H9 (cell line): ENCODE results near the gene FAM13A. TPM values are rescaled to one million over a fixed set of nuclear protein-coding genes. Genes with fewer than 3 reads are reported as not detected.
A peak's percentile ranks its signal among the peaks of the same experiment; 100 is the strongest.

ENCODE experiments used
- DNase-seq: peaks from one replicate; pipeline ENCODE4 v3.0.0-alpha.2; 2017
- H2AFZ ChIP-seq: one replicate; pipeline ENCODE4 v1.6.1; 2013; ENCODE audit warnings: mild to moderate bottlenecking, low read length, control low read depth, moderate library complexity
- H2AK5ac ChIP-seq: 2 replicates; pipeline ENCODE4 v1.6.1; 2013; ENCODE audit warnings: low read length, control low read depth, mixed read lengths; ENCODE audit not compliant: insufficient read length
- H2BK120ac ChIP-seq: one replicate; pipeline ENCODE4 v1.6.1; 2013; ENCODE audit warnings: low read depth, mild to moderate bottlenecking, low read length, control low read depth, inconsistent platforms; ENCODE audit not compliant: poor library complexity, severe bottlenecking
- H2BK12ac ChIP-seq: 2 replicates; pipeline ENCODE4 v1.6.1; 2013; ENCODE audit warnings: low read length, control low read depth, mixed read lengths, low read depth; ENCODE audit not compliant: insufficient read length
- H2BK15ac ChIP-seq: 2 replicates; pipeline ENCODE4 v1.6.1; 2013; ENCODE audit warnings: low read depth, low read length, control low read depth
- H2BK20ac ChIP-seq: one replicate; pipeline ENCODE4 v1.6.1; 2013; ENCODE audit warnings: low read depth, mild to moderate bottlenecking, low read length, control low read depth, inconsistent platforms; ENCODE audit not compliant: poor library complexity, severe bottlenecking
- H2BK5ac ChIP-seq: 2 replicates; pipeline ENCODE4 v1.6.1; 2013; ENCODE audit warnings: low read length, control low read depth, mixed read lengths; ENCODE audit not compliant: insufficient read length
- H3K14ac ChIP-seq: 2 replicates; pipeline ENCODE4 v1.6.1; 2013; ENCODE audit warnings: low read length, control low read depth; ENCODE audit not compliant: insufficient read depth
- H3K18ac ChIP-seq: 2 replicates; pipeline ENCODE4 v1.6.1; 2013; ENCODE audit warnings: low read depth, mild to moderate bottlenecking, mixed read lengths, low read length, control low read depth; ENCODE audit not compliant: insufficient read length
- H3K23ac ChIP-seq: 2 replicates; pipeline ENCODE4 v1.6.1; 2013; ENCODE audit warnings: low read length, control low read depth, mixed read lengths, low read depth; ENCODE audit not compliant: insufficient read length
- H3K23me2 ChIP-seq: 2 replicates; pipeline ENCODE4 v1.6.1; 2013; ENCODE audit warnings: low read depth, mild to moderate bottlenecking, mixed read lengths, low read length, control low read depth; ENCODE audit not compliant: insufficient read length, poor library complexity, severe bottlenecking
- H3K27ac ChIP-seq: 2 replicates; pipeline ENCODE4 v1.5.1; 2013; ENCODE audit warnings: low read length, control low read depth, mixed read lengths, low read depth; ENCODE audit not compliant: insufficient read length
- H3K27me3 ChIP-seq: 2 replicates; pipeline ENCODE4 v1.6.1; 2013; ENCODE audit warnings: low read length, control low read depth, inconsistent platforms; ENCODE audit not compliant: insufficient read depth
- H3K4ac ChIP-seq: 2 replicates; pipeline ENCODE4 v1.6.1; 2013; ENCODE audit warnings: low read depth, mild to moderate bottlenecking, control low read depth, inconsistent platforms, low read length, moderate library complexity
- H3K4me1 ChIP-seq: 2 replicates; pipeline ENCODE4 v1.6.1; 2013; ENCODE audit warnings: low read length, control low read depth, inconsistent platforms; ENCODE audit not compliant: insufficient read depth
- H3K4me2 ChIP-seq: 2 replicates; pipeline ENCODE4 v1.6.1; 2013; ENCODE audit warnings: low read length, control low read depth, mixed read lengths; ENCODE audit not compliant: insufficient read length, insufficient read depth
- H3K56ac ChIP-seq: 2 replicates; pipeline ENCODE4 v1.6.1; 2013; ENCODE audit warnings: low read depth, mild to moderate bottlenecking, mixed read lengths, low read length, control low read depth; ENCODE audit not compliant: insufficient read length
- H3K79me1 ChIP-seq: 2 replicates; pipeline ENCODE4 v1.6.1; 2013; ENCODE audit warnings: low read depth, mild to moderate bottlenecking, moderate library complexity, low read length, control low read depth, inconsistent platforms; ENCODE audit not compliant: insufficient read depth, poor library complexity, severe bottlenecking
- H3K79me2 ChIP-seq: 2 replicates; pipeline ENCODE4 v1.6.1; 2013; ENCODE audit warnings: low read length, control low read depth, inconsistent platforms; ENCODE audit not compliant: insufficient read depth
- H3K9ac ChIP-seq: 2 replicates; pipeline ENCODE4 v1.6.1; 2013; ENCODE audit warnings: low read length, control low read depth, mixed read lengths; ENCODE audit not compliant: insufficient read length; ENCODE audit errors: extremely low read depth
- H3K9me3 ChIP-seq: one replicate; pipeline ENCODE4 v1.6.1; 2013; ENCODE audit warnings: low read depth, low read length, inconsistent platforms; ENCODE audit not compliant: control insufficient read depth
- H3T11ph ChIP-seq: one replicate; pipeline ENCODE4 v1.6.1; 2013; ENCODE audit warnings: mild to moderate bottlenecking, low read length, control low read depth, inconsistent platforms
- H4K20me1 ChIP-seq: one replicate; pipeline ENCODE4 v1.6.1; 2013; ENCODE audit not compliant: control insufficient read depth, insufficient read length, insufficient read depth
- H4K5ac ChIP-seq: 2 replicates; pipeline ENCODE4 v1.6.1; 2013; ENCODE audit warnings: low read depth, mild to moderate bottlenecking, mixed read lengths, low read length, control low read depth; ENCODE audit not compliant: insufficient read length
- H4K8ac ChIP-seq: replicated peaks from 2 replicates; pipeline ENCODE4 v1.6.1; 2013; ENCODE audit warnings: low read length, control low read depth, mixed read lengths, low read depth; ENCODE audit not compliant: insufficient read length
- H4K91ac ChIP-seq: 2 replicates; pipeline ENCODE4 v1.6.1; 2013; ENCODE audit warnings: low read depth, mild to moderate bottlenecking, moderate library complexity, mixed read lengths, low read length, control low read depth; ENCODE audit not compliant: insufficient read length
- H3K27ac Mint-ChIP-seq, 3 experiments: 2 replicates in 2 of 3; 3 replicates in 1 of 3; pipeline ENCODE4 v1.8.0; 2020 to 2021; ENCODE audit warnings: mixed read lengths in 3 of 3, mild to moderate bottlenecking in 1 of 3, moderate library complexity in 1 of 3
- H3K27me3 Mint-ChIP-seq: 2 replicates; pipeline ENCODE4 v1.8.0; 2021; ENCODE audit warnings: low read depth, mild to moderate bottlenecking, moderate library complexity, mixed read lengths
- H3K36me3 Mint-ChIP-seq, 3 experiments: 2 replicates in 2 of 3; 3 replicates in 1 of 3; pipeline ENCODE4 v1.8.0; 2020 to 2021; ENCODE audit warnings: low read depth in 3 of 3, mixed read lengths in 3 of 3; ENCODE audit not compliant: insufficient read depth in 1 of 3
- H3K4me1 Mint-ChIP-seq, 2 experiments: 2 replicates each; pipeline ENCODE4 v1.8.0; 2020; ENCODE audit warnings: mixed read lengths in 2 of 2
- H3K4me3 Mint-ChIP-seq, 2 experiments: 2 replicates in 1 of 2; 3 replicates in 1 of 2; pipeline ENCODE4 v1.8.0; 2020 to 2021; ENCODE audit warnings: mild to moderate bottlenecking in 2 of 2, mixed read lengths in 2 of 2, moderate library complexity in 1 of 2
- H3K9me3 Mint-ChIP-seq, 2 experiments: 2 replicates in 1 of 2; 3 replicates in 1 of 2; pipeline ENCODE4 v1.8.0; 2020; ENCODE audit warnings: mild to moderate bottlenecking in 2 of 2, mixed read lengths in 2 of 2, moderate library complexity in 1 of 2
- WGBS: extraction: QIAGEN DNeasy Blood & Tissue Kit; methylation state at CpG from one replicate; pipeline ENCODE4 v1.1.7; 2013; ENCODE audit warnings: missing lambda C conversion rate, low lambda C conversion rate, mixed read lengths; ENCODE audit not compliant: insufficient read length; ENCODE audit errors: extremely low coverage; 5-methylcytosine and 5-hydroxymethylcytosine counted together
- total RNA-seq: library from RNA; stranded (reverse); gene quantifications from 2 replicates; pipeline ENCODE4 v1.2.1, GENCODE V29; 2021
- TF ChIP-seq, protein P1 (sequence below): fragments of 200-600 bp; sonication (generic); conservative IDR thresholded peaks from 3 replicates; pipeline ENCODE4 v1.8.0; 2021; ENCODE audit warnings: antibody characterized with exemption, mild to moderate bottlenecking

The FAM13A gene
- total RNA-seq, 1 experiment from 2014 or later = 12.7 TPM

DNA sequence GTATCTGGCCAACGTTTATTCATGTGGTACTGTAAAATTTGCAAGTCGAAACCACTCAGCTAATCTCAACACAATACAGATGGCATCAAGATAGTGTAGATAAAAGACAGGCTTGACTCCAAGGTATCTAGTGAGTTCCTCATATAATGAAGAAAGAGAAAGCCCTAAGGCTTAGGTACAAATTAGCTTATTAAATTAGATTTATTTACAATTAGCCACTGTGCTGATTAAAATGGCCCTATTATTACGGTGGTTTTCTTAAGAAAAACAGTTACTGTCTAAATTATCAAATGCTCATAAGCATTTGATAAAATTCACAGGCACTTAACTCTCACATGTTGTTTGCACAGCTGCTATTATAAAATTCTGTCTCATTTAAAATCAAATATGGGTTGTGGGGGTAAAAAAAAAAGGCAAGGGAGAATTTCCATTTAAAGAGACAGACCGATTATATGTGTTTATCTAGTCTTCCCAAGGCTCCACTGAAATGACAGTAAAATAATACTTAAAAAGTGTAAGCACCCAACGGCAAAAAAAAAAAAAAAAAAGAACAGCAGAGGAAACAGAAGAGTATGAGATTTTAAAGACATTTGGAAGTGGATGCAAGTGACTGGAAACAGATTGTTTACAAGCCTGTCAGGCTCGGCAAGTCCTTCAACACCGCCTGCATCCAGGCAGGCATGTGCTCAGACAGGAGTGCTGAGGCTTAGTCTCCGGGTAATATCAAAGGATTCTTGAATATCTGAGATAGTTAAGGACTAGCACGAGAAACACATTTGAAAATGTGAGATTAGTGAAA lies 55.1 kb downstream of the FAM13A start:
- H3K14ac ChIP-seq = no peak overlapping the region
- no peaks in the 10 kb centered on the region for H3K27me3 ChIP-seq
- H4K91ac ChIP-seq = no peak overlapping the region
- H2BK15ac ChIP-seq = no peak overlapping the region
- H4K5ac ChIP-seq = no peak overlapping the region
- no peaks in the 10 kb centered on the region for H3K4me1 ChIP-seq
- Mint-ChIP-seq H3K4me1 (peaks cover 3 to 6% of the 10 kb centered on the region in 2 experiments; a peak in 2 of 4 replicates), H3K9me3 (no peaks in the 10 kb centered on the region; a peak in 1 of 5 replicates), H3K27ac (peak overlapping the region in 2 of 3 experiments; percentile 2 to 27; a peak in 1 of 7 replicates), H3K36me3 (peaks cover 15 to 20% (median 19%) of the 10 kb centered on the region in 3 experiments), H3K4me3 (no peak overlapping the region), H3K27me3 (no peaks in the 10 kb centered on the region)
- H3K23me2 ChIP-seq = no peaks in the 10 kb centered on the region
- H2BK5ac ChIP-seq = no peak overlapping the region
- no peak overlapping the region for H3K23ac ChIP-seq
- H2AFZ ChIP-seq = no peak overlapping the region
- H4K20me1 ChIP-seq = no peaks in the 10 kb centered on the region
- H2BK20ac ChIP-seq = no peak overlapping the region
- H3K18ac ChIP-seq = no peak overlapping the region
- H2AK5ac ChIP-seq = no peak overlapping the region
- no peak overlapping the region for H3K56ac ChIP-seq
- H3K9ac ChIP-seq = no peak overlapping the region
- WGBS = no CpG with 5 or more reads among the region's 9 CpGs
- no peak overlapping the region for H3K4ac ChIP-seq
- no peak overlapping the region for H2BK12ac ChIP-seq
- no peaks in the 10 kb centered on the region for H3K9me3 ChIP-seq
- no peak overlapping the region for H3K4me2 ChIP-seq
- H2BK120ac ChIP-seq = no peak overlapping the region
- no peak overlapping the region for H4K8ac ChIP-seq
- no peaks in the 10 kb centered on the region for H3K79me2 ChIP-seq
- H3T11ph ChIP-seq = no peak overlapping the region
- no peaks in the 10 kb centered on the region for H3K79me1 ChIP-seq
- H3K27ac ChIP-seq = no peak overlapping the region
- no peak for DNase-seq
- TF ChIP-seq, protein P1, sequence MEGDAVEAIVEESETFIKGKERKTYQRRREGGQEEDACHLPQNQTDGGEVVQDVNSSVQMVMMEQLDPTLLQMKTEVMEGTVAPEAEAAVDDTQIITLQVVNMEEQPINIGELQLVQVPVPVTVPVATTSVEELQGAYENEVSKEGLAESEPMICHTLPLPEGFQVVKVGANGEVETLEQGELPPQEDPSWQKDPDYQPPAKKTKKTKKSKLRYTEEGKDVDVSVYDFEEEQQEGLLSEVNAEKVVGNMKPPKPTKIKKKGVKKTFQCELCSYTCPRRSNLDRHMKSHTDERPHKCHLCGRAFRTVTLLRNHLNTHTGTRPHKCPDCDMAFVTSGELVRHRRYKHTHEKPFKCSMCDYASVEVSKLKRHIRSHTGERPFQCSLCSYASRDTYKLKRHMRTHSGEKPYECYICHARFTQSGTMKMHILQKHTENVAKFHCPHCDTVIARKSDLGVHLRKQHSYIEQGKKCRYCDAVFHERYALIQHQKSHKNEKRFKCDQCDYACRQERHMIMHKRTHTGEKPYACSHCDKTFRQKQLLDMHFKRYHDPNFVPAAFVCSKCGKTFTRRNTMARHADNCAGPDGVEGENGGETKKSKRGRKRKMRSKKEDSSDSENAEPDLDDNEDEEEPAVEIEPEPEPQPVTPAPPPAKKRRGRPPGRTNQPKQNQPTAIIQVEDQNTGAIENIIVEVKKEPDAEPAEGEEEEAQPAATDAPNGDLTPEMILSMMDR = no peak
